Measurements from ENCODE around the gene SERGEF. TPM values are rescaled to one million over a fixed set of nuclear protein-coding genes. Genes with fewer than 3 reads are reported as not detected.

The SERGEF gene
- total RNA-seq, 4 donors from 2014 or later, result 62.2 to 116 (median 83.5) TPM

- Histone ChIP-seq H3K4me1 (peaks cover 7 to 21% of the 10 kb centered on the region in 2 donors), H3K27ac (no peak overlapping the region), H3K36me3 (no peaks in the 10 kb centered on the region), H3K4me3 (replicated peaks in 1 of 3) (no peak overlapping the region), H3K9me3 (no peaks in the 10 kb centered on the region), H3K27me3 (no peaks in the 10 kb centered on the region)
- intact Hi-C loops (cut with DNase I), result no loop called here
- TF ChIP-seq POLR2A (IDR thresholded peaks at IDR 0.05) (no peak), CTCF (IDR thresholded peaks at IDR 0.05) (no peak)
- WGBS, 2 donors, result 30 to 35% methylated on average over 3 of the region's 3 CpGs
- peak; percentile 76 to 80 for DNase-seq
Measured at GRCh38 chr11:17923217-17923616, 89.6 kb downstream of the SERGEF start.

- intact Hi-C loops (cut with DNase I), result no loop called here
- Histone ChIP-seq H3K9me3 (no peaks in the 10 kb centered on the region), H3K27me3 (no peaks in the 10 kb centered on the region), H3K4me3 (replicated peaks in 1 of 3) (no peak overlapping the region), H3K27ac (no peak overlapping the region), H3K36me3 (no peaks in the 10 kb centered on the region), H3K4me1 (peaks cover 7 to 21% of the 10 kb centered on the region in 2 donors)
- no peak for DNase-seq
- TF ChIP-seq CTCF (IDR thresholded peaks at IDR 0.05) (no peak), POLR2A (IDR thresholded peaks at IDR 0.05) (no peak)
- WGBS, 2 donors, result 41 to 67% methylated on average over 2 of the region's 2 CpGs
Measured at GRCh38 chr11:17922416-17922788, 90.4 kb downstream of the SERGEF start.

- H3K4me3 ChIP-seq (replicated peaks in 1 of 3), result no peak overlapping the region
- TF ChIP-seq CTCF (IDR thresholded peaks at IDR 0.05) (no peak), POLR2A (IDR thresholded peaks at IDR 0.05) (no peak)
- intact Hi-C loops (cut with DNase I), result no loop called here
- 27 to 30% methylated on average over 4 of the region's 4 CpGs for WGBS, 2 donors
- DNase-seq, result peak; percentile 6 to 23
- H3K4me1 ChIP-seq, result peaks cover 7 to 21% of the 10 kb centered on the region in 2 donors
- H3K27me3 ChIP-seq, result no peaks in the 10 kb centered on the region
- no peak overlapping the region for H3K27ac ChIP-seq
- no peaks in the 10 kb centered on the region for H3K9me3 ChIP-seq
- H3K36me3 ChIP-seq, result no peaks in the 10 kb centered on the region
Measured at GRCh38 chr11:17921659-17922415, 91.0 kb downstream of the SERGEF start.

- no peaks in the 10 kb centered on the region for H3K9me3 ChIP-seq
- no peak for DNase-seq
- peaks cover 7 to 15% of the 10 kb centered on the region in 2 donors for H3K4me1 ChIP-seq
- no peak overlapping the region for H3K27ac ChIP-seq
- 47 to 68% methylated on average over 1 of the region's 1 CpG for WGBS, 2 donors
- TF ChIP-seq CTCF (IDR thresholded peaks at IDR 0.05), result no peak
- TF ChIP-seq POLR2A (IDR thresholded peaks at IDR 0.05), result no peak
- H3K27me3 ChIP-seq, result no peaks in the 10 kb centered on the region
- no peak overlapping the region for H3K4me3 ChIP-seq (replicated peaks in 1 of 3)
- no peaks in the 10 kb centered on the region for H3K36me3 ChIP-seq
- intact Hi-C loops (cut with DNase I), result no loop called here
Measured at GRCh38 chr11:17918049-17918605, 94.7 kb downstream of the SERGEF start.

GRCh38 chr11:17917556-17917955 is 95.3 kb downstream of the SERGEF start:
- DNase-seq, result no peak
- no peaks in the 10 kb centered on the region for H3K27me3 ChIP-seq
- H3K4me1 ChIP-seq, result peaks cover 5 to 10% of the 10 kb centered on the region in 2 donors
- intact Hi-C loops (cut with DNase I), result no loop called here
- no peak overlapping the region for H3K4me3 ChIP-seq (replicated peaks in 1 of 3)
- H3K9me3 ChIP-seq, result no peaks in the 10 kb centered on the region
- TF ChIP-seq POLR2A (IDR thresholded peaks at IDR 0.05) (no peak), CTCF (IDR thresholded peaks at IDR 0.05) (no peak)
- H3K36me3 ChIP-seq, result no peaks in the 10 kb centered on the region
- H3K27ac ChIP-seq, result no peak overlapping the region
- WGBS, 2 donors, result 89 to 92% methylated on average over 3 of the region's 3 CpGs
